Kasumi-1 (cell line): ENCODE results near the gene ZBTB32.

Source experiments
- DNase-seq, 2 experiments: peaks; one replicate each; lab custom pipeline; 2025; lab: John Stamatoyannopoulos, UW

The ZBTB32 gene

GRCh38 chr19:35738021-35738886 lies 33.9 kb downstream of the ZBTB32 start:
- DNase-seq: no peak

DNA sequence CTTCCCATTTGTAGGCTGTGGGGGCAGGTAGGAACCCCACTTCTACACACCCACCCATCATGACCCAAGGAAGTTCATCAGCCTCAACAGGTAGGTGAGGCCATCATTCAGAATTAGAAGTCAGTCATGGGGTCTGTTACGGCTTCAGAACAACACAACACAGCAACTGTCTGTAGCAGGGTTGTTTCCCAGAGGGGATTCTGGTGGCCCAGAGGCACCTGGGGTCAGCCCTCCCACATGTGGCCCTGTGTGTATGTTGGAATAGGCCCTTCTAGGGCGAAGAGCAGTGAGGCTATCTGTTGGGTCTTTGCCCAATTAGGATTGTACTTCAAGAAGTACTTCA lies 34.5 kb downstream of the ZBTB32 start:
- DNase-seq: no peak

- no peak for DNase-seq
Measured at GRCh38 chr19:35739275-35740107, 35.1 kb downstream of the ZBTB32 start.

- peak in 1 of 2 experiments; percentile 68 for DNase-seq
Measured at GRCh38 chr19:35740108-35740422, 35.7 kb downstream of the ZBTB32 start.

DNA sequence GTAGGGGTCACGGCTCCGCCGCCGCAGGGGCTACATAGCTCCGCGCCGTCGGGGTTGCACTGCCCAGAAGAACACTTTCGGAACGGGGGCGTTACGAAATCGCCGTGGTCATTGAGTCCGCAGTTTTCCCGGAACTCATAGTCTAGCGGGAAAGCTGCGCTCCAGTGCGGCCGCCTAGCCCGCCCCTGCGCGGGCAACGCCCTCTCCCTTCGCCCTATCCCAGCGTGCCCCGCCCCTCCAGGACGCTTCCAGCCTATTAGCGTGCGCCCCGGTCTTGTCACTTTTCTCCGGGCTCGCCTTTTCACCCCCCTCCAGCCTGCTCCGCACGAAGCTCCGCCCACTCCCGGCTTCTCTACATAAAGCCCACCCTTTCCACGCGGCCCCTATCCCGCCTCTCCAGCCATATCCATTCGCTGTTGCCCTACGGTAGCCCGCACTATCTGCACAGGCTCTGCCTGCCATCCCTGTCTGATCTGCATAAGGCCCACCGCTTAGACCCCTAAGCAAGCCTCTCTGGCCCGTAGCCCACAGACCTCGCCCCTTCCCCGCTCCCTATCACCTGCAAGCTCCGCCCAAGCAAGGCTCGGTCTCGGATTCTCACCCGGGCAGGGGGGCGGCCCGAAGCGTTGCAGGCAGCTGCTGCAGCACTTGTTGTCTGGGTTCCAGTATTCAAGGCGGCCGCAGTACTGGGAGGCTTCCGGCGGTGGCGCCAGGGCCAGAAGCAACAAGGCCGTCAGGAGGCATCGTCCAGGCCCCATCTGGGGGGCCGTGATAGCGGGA lies 36.3 kb downstream of the ZBTB32 start:
- peak; percentile 93 to 96 for DNase-seq

DNA sequence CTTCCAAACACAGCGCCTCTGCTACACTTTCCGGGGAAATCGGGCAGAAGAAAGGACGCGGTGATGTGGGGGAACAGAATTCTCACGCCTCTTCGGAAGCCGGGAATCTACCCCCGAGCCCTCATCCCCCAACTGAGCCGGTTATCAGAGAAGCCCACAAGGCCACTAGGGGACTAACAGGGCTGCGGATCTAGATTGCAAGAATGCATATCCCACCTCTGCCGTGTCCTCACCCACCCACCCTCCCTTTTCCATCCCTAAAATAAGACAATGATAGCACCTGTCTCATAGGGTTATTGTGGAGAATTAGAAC lies 36.8 kb downstream of the ZBTB32 start:
- peak; percentile 34 to 48 for DNase-seq

- peak; percentile 61 to 66 for DNase-seq
Measured at GRCh38 chr19:35742121-35742724, 37.9 kb downstream of the ZBTB32 start, which contains the start of gene IGFLR1. Gene IGFLR1 (minus strand): TSS chr19:35742452. CDS start chr19:35741180, 1,272 bp downstream.

- no peak for DNase-seq
Measured at GRCh38 chr19:35743640-35744429, 39.5 kb downstream of the ZBTB32 start.

- DNase-seq: peak; percentile 96
Measured at GRCh38 chr19:35744430-35745327, 40.3 kb downstream of the ZBTB32 start.

DNA sequence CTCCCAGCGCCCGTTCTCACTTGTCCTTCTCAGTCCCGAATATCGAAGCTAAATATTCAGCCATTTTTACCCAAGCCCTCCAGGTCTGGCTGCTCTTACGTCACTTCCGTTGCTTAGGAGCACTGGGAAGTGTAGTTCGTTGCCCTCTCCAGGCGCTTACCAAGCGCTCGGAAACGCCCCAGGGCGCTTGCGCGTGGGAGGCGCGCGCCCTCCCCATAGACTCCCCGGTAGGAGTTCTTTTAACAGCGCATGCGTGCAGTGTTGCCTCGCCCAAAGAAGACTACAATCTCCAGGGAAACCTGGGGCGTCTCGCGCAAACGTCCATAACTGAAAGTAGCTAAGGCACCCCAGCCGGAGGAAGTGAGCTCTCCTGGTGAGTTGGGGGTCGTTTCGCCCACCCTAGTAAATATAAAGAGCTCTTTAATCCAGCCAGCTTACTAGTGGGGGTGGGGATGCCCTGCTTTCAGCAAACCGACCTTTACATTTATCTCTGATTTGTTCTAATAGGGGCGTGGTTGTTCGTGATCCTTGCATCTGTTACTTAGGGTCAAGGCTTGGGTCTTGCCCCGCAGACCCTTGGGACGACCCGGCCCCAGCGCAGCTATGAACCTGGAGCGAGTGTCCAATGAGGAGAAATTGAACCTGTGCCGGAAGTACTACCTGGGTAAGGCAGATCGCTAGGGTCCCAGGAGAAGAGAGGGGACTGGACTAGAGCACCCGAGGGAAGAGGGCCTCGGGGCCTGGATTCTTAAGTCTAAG lies 41.1 kb downstream of the ZBTB32 start, which contains the start of the genes PSENEN and U2AF1L4:
PSENEN (plus strand) TSS at position 324 of the 759 bp plus-strand sequence; CDS start at position 604, 280 bp downstream.
U2AF1L4 (minus strand) TSS at position 91 of the 759 bp plus-strand sequence; CDS start at position 64, 27 bp downstream.
- DNase-seq: peak; percentile 97 to 98

DNA sequence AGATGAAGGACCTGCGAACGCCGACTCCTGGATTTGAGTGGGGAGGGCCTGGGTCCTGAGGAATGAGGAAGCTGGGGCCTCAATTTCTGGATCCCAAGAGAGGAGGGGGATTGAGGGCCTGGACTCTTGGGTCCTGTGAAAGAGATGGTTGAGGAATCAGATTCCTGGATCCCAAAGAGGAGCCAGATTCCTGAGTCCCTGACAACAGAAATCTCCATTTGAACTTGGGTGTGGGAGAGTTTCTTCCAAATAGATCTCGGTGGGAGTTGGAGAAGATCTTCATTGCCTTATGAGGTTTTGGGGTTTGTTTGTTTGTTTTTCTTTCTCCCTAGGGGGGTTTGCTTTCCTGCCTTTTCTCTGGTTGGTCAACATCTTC lies 41.7 kb downstream of the ZBTB32 start:
- no peak for DNase-seq

GRCh38 chr19:35746531-35746930 lies 42.2 kb downstream of the ZBTB32 start:
- DNase-seq: no peak

DNA sequence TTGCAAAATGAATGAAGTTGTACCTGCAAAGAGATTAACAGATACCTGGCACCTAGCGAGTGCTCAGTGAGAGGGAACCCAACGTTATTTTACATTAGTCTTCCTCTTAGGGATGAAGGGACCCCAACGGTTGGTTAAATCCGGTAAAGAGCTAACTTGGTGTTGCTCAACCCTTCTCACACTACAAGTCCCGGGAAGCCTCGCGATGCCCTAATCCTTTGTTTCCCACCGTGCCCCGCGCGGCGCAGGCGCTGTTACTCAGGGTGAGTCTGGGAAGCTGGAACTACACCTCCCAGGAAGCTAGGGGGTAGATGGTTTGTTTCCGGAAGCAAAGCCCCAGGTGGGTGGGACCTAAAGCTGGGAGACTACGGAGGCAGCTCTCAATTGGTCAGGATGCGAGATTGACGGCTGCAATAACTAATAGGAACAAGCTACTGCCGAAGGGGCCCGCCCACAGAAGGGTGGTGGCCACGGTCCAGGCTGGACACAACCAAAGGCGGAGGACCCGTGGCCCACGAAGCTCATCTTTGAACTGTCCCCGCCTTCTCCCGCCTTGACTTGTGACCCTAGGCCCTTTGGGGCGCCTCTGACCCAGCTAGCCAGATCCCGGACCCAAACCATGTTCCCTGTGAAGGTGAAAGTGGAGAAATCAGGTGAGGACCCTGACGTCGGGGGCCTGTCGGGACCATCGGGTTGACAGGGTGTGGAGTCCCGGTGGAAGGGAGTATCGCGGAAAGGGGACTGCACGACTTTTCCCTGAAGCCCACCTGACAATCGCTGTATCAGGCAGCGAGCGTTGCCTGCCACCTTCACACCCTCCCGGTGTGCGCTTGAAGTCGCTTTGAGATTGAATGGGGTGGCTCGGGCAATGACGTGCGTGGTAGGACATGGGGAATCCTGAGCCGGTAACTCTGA lies 44.0 kb downstream of the ZBTB32 start, which contains the start of gene LIN37:
LIN37 (plus strand) TSS at position 471 of the 915 bp plus-strand sequence; CDS start at position 620, 149 bp downstream.
- DNase-seq: peak; percentile 99

GRCh38 chr19:35750167-35750566 lies 45.8 kb downstream of the ZBTB32 start:
- DNase-seq: no peak

GRCh38 chr19:35751839-35752745 lies 47.7 kb downstream of the ZBTB32 start:
- no peak for DNase-seq

DNA sequence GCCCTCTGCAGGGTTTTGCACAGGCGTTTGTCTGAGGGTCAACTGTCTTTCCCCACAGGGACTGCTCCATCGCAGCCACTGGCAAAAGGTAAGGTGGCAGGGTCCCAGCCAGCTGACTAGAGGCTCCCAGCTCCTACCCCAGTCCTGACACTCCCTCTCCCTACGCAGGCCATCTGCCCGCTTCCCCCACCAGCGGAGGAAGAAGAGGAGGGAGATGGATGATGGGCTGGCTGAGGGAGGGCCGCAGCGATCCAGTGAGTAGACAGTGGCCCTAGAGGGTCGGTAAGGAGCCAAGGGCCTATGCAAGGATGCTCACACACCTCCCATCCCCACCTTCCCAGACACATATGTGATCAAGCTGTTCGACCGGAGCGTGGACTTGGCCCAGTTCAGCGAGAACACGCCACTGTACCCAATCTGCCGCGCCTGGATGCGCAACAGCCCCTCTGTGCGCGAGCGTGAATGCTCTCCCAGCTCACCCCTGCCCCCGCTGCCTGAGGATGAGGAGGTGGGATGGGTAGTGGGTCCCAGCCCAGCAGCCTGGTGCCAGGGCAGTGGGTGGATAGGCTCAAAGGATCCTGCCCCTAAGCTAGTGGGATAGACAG lies 48.5 kb downstream of the ZBTB32 start:
- no peak for DNase-seq
